IMR-90 (cell line): Measurements from ENCODE around the gene DEFB129. TPM values are rescaled to one million over a fixed set of nuclear protein-coding genes. Genes with fewer than 3 reads are reported as not detected.

Experiments
- ATAC-seq: fragments of 200-7000 bp; cut with Tn5 transposase; 2 replicates; pipeline ENCODE4 v1.9.1; 2020; ENCODE audit warnings: low read depth, mild to moderate bottlenecking, moderate library complexity
- BruUV-seq: library from RNA; stranded (reverse); fragments of 400-500 nt; replicated peaks from 2 replicates; lab custom pipeline; 2021; lab: Mats Ljungman, UMichigan
- CTCF ChIA-PET: fragments of 300-600 bp; formaldehyde crosslinking; extraction: SDS; loops from one replicate; lab custom pipeline; 2021; ENCODE audit warnings: antibody characterized with exemption; lab: Yijun Ruan, JAX
- POLR2A ChIA-PET: fragments of 300-600 bp; sonication (Branson Sonifier 250); formaldehyde crosslinking; loops from one replicate; lab custom pipeline; 2022; ENCODE audit warnings: antibody characterized with exemption; ENCODE audit not compliant: unreplicated experiment; lab: Charles Lee
- DNase-seq: peaks from one replicate; pipeline ENCODE4 v3.0.0; 2013
- H2AFZ ChIP-seq: replicated peaks from 2 replicates; pipeline ENCODE3; 2013; ENCODE audit warnings: low read length, mild to moderate bottlenecking; ENCODE audit not compliant: poor library complexity
- H2AK5ac ChIP-seq: 2 replicates; pipeline ENCODE4 v1.6.1; 2013; ENCODE audit warnings: low read depth, low read length, inconsistent platforms
- H2AK9ac ChIP-seq: replicated peaks from 2 replicates; pipeline ENCODE3; 2013; ENCODE audit warnings: mild to moderate bottlenecking, low read depth, low read length, moderate library complexity; ENCODE audit not compliant: poor library complexity
- H2BK120ac ChIP-seq: 2 replicates; pipeline ENCODE4 v1.6.1; 2013; ENCODE audit warnings: low read depth, low read length, inconsistent platforms
- H2BK15ac ChIP-seq: 3 replicates; pipeline ENCODE4 v1.6.1; 2013; ENCODE audit warnings: low read depth, low read length, inconsistent platforms
- H2BK20ac ChIP-seq: 2 replicates; pipeline ENCODE4 v1.6.1; 2013; ENCODE audit warnings: low read depth, mild to moderate bottlenecking, inconsistent platforms, low read length, moderate library complexity
- H2BK5ac ChIP-seq: 2 replicates; pipeline ENCODE4 v1.6.1; 2013; ENCODE audit warnings: mild to moderate bottlenecking, low read depth, low read length, inconsistent platforms; ENCODE audit not compliant: poor library complexity, severe bottlenecking
- H3K14ac ChIP-seq: replicated peaks from 2 replicates; pipeline ENCODE4 v1.6.1; 2013; ENCODE audit warnings: low read depth, low read length, inconsistent platforms
- H3K18ac ChIP-seq: 2 replicates; pipeline ENCODE4 v1.6.1; 2013; ENCODE audit warnings: low read depth, low read length, control low read depth
- H3K23ac ChIP-seq: 2 replicates; pipeline ENCODE4 v1.6.1; 2013; ENCODE audit warnings: low read depth, low read length, inconsistent platforms
- H3K27ac ChIP-seq: 2 replicates; pipeline ENCODE4 v1.5.1; 2013; ENCODE audit warnings: mild to moderate bottlenecking, control low read depth, low read length; ENCODE audit not compliant: insufficient read depth
- H3K27me3 ChIP-seq: 2 replicates; pipeline ENCODE4 v1.6.1; 2013; ENCODE audit warnings: low read length; ENCODE audit not compliant: control insufficient read depth, insufficient read depth
- H3K36me3 ChIP-seq: 2 replicates; pipeline ENCODE4 v1.6.1; 2013; ENCODE audit warnings: low read length, mixed read lengths; ENCODE audit not compliant: control insufficient read depth, insufficient read depth
- H3K4ac ChIP-seq: 2 replicates; pipeline ENCODE4 v1.6.1; 2013; ENCODE audit warnings: low read depth, low read length, inconsistent platforms
- H3K4me1 ChIP-seq: 2 replicates; pipeline ENCODE4 v1.6.1; 2013; ENCODE audit warnings: low read length, mixed read lengths; ENCODE audit not compliant: control insufficient read depth, insufficient read depth
- H3K4me2 ChIP-seq: 2 replicates; pipeline ENCODE4 v1.6.1; 2013; ENCODE audit warnings: low read depth, mild to moderate bottlenecking, control low read depth, low read length, moderate library complexity
- H3K4me3 ChIP-seq: 2 replicates; pipeline ENCODE4 v1.5.1; 2013; ENCODE audit warnings: low read depth, mild to moderate bottlenecking, control low read depth, low read length, moderate library complexity; ENCODE audit not compliant: insufficient read depth
- H3K56ac ChIP-seq: 2 replicates; pipeline ENCODE4 v1.6.1; 2013; ENCODE audit warnings: low read length, inconsistent platforms; ENCODE audit not compliant: insufficient read depth; ENCODE audit errors: extremely low read depth
- H3K79me1 ChIP-seq, 2 experiments: 2 replicates each; pipeline ENCODE4 v1.6.1; 2013; ENCODE audit warnings: low read length in 2 of 2, inconsistent platforms in 1 of 2, low read depth in 1 of 2
- H3K9ac ChIP-seq: 2 replicates; pipeline ENCODE4 v1.6.1; 2013; ENCODE audit warnings: low read depth, low read length, control low read depth
- H3K9me1 ChIP-seq: 2 replicates; pipeline ENCODE4 v1.6.1; 2013; ENCODE audit warnings: low read length, inconsistent platforms; ENCODE audit not compliant: insufficient read depth
- H3K9me3 ChIP-seq: 2 replicates; pipeline ENCODE4 v1.6.1; 2013; ENCODE audit warnings: low read length; ENCODE audit not compliant: control insufficient read depth, insufficient read depth
- H4K20me1 ChIP-seq: 2 replicates; pipeline ENCODE4 v1.6.1; 2013; ENCODE audit warnings: low read length, inconsistent platforms; ENCODE audit not compliant: insufficient read depth
- H4K5ac ChIP-seq: 2 replicates; pipeline ENCODE4 v1.6.1; 2013; ENCODE audit warnings: mild to moderate bottlenecking, low read depth, low read length, control low read depth
- H4K8ac ChIP-seq, 2 experiments: 2 replicates each; pipeline ENCODE4 v1.6.1; 2013; ENCODE audit warnings: low read depth in 2 of 2, low read length in 2 of 2, control low read depth in 1 of 2, inconsistent platforms in 1 of 2
- H4K91ac ChIP-seq: 2 replicates; pipeline ENCODE4 v1.6.1; 2013; ENCODE audit warnings: low read depth, low read length, inconsistent platforms; ENCODE audit not compliant: insufficient read depth
- FOS ChIP-seq: fragments of 150-350 bp; IDR thresholded peaks from 2 replicates; pipeline ENCODE4 v1.6.1; 2016; ENCODE audit warnings: low read depth, low read length
- MAZ ChIP-seq: IDR thresholded peaks from 2 replicates; pipeline ENCODE4 v1.6.1; 2012; ENCODE audit warnings: low read depth, mild to moderate bottlenecking, low read length, improper control_type of control experiment, moderate library complexity, borderline replicate concordance
- MXI1 ChIP-seq: IDR thresholded peaks from 2 replicates; pipeline ENCODE4 v1.6.1; 2012; ENCODE audit warnings: low read depth, mild to moderate bottlenecking, low read length, moderate library complexity, borderline replicate concordance
- RAD21 ChIP-seq: IDR thresholded peaks from 2 replicates; pipeline ENCODE4 v1.6.1; 2012; ENCODE audit warnings: low read length, improper control_type of control experiment
- RCOR1 ChIP-seq: IDR thresholded peaks from 2 replicates; pipeline ENCODE4 v1.6.1; 2012; ENCODE audit warnings: mild to moderate bottlenecking, low read length, improper control_type of control experiment; ENCODE audit not compliant: insufficient replicate concordance
- RFX5 ChIP-seq: IDR thresholded peaks from 2 replicates; pipeline ENCODE4 v1.8.0; 2012; ENCODE audit warnings: low read depth, mild to moderate bottlenecking, low read length, moderate library complexity
- WGBS, 2 experiments: methylation state at CpG; one replicate each; pipeline versions ENCODE4 v1.1.5 to v1.1.7; 2013; ENCODE audit warnings: missing lambda C conversion rate in 2 of 2; ENCODE audit not compliant: insufficient read length in 1 of 2; ENCODE audit errors: extremely low coverage in 2 of 2; 5-methylcytosine and 5-hydroxymethylcytosine counted together
- dilution Hi-C: fragments of 300-500 bp; cut with HindIII; formaldehyde crosslinking; loops from one replicate; pipeline ENCODE4 v1.14.3; 2018; ENCODE audit warnings: low sequenced_read_pairs; ENCODE audit not compliant: unreplicated experiment
- in situ Hi-C: fragments of 300-500 bp; cut with MboI; formaldehyde crosslinking; loops from 3 replicates; pipeline ENCODE4 v1.14.3; 2019; ENCODE audit warnings: low sequenced_read_pairs, inconsistent platforms, mixed read lengths
- intact Hi-C: fragments of 100-400 bp; cut with micrococcal nuclease; formaldehyde crosslinking; loops from 2 replicates; pipeline ENCODE4 v1.10.0; 2022
- polyA plus RNA-seq, 3 experiments: library from polyadenylated mRNA; depleted of rRNA; stranded (reverse); fragments of >200 nt; gene quantifications; 2 replicates each; pipeline ENCODE4 v1.2.3, GENCODE V29; 2012; ENCODE audit warnings: low replicate concordance in 1 of 3
- total RNA-seq: library from RNA; depleted of rRNA; stranded (reverse); fragments of >200 nt; gene quantifications from 2 replicates; pipeline ENCODE4 v1.2.3, GENCODE V29; 2012
- TF ChIP-seq, protein P1 (sequence below): conservative IDR thresholded peaks from 2 replicates; pipeline ENCODE4 v1.5.1; 2012; ENCODE audit warnings: mild to moderate bottlenecking, low read depth, low read length, improper control_type of control experiment

Gene DEFB129
- total and polyA plus RNA-seq, 2 of the 4 experiments (the other 2 are of a cell fraction) = not detected

DNA sequence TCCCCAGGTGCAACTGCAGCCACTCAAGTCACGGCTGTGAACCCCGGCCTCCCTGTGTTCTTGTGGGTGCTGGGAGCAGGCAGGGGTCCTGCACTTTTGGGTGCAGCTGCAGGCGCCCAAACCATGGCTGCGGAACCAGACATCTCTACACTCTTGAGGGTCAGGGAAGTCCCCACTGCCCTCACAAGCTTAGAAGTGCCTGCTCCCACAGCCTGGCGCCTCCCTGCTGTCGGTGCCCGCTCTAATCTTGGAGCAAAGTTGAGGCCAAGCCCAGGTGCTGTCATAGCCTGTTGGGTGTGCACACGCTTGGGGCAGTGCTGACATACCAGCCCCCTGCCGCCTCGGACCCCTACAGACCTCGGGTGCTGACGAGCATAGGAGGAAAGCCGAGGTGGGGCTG lies 36.6 kb downstream of the DEFB129 start:
- ChIA-PET CTCF (interaction anchor here (0.5 kb wide), 1 partner anchor 358 kb away, joined by 4 read pairs; no protein-coding TSS in a partner anchor), POLR2A (no interaction called here)
- Histone ChIP-seq H3K14ac (no peak overlapping the region), H2BK20ac (no peak overlapping the region), H2AFZ (peak overlapping the region; percentile 23), H4K20me1 (no peaks in the 10 kb centered on the region), H3K9ac (no peak overlapping the region), H3K18ac (no peak overlapping the region), H4K91ac (no peak overlapping the region), H3K27me3 (peaks cover 10% of the 10 kb centered on the region; the same call in 1 of the 2 replicates), H2BK5ac (no peak overlapping the region), H3K4ac (no peak overlapping the region), H3K9me1 (no peaks in the 10 kb centered on the region; the same call in 1 of the 2 replicates), H3K9me3 (no peaks in the 10 kb centered on the region), H3K4me3 (no peak overlapping the region), H2BK120ac (no peak overlapping the region), H3K79me1 (no peaks in the 10 kb centered on the region), H2BK15ac (no peak overlapping the region), H3K56ac (no peak overlapping the region), H3K27ac (no peak overlapping the region), H2AK9ac (peak overlapping the region; percentile 50), H2AK5ac (no peak overlapping the region), H3K36me3 (no peaks in the 10 kb centered on the region), H3K4me2 (no peak overlapping the region), H3K4me1 (no peaks in the 10 kb centered on the region), H3K23ac (no peak overlapping the region), H4K8ac (no peak overlapping the region), H4K5ac (no peak overlapping the region)
- DNase-seq = no peak
- dilution Hi-C loops = no loop called here
- in situ Hi-C loops = no loop called here
- no peak for ATAC-seq
- WGBS, 2 experiments = 60% methylated on average over 1 of the region's 13 CpGs; no CpG with 5 or more reads in 1 of the 2 experiments
- no TSS peak for BruUV-seq
- intact Hi-C loops = no loop called here
- TF ChIP-seq RFX5 (no peak), MAZ (no peak), RAD21 (no peak), RCOR1 (no peak), MXI1 (no peak), FOS (no peak)
- TF ChIP-seq, protein P1, sequence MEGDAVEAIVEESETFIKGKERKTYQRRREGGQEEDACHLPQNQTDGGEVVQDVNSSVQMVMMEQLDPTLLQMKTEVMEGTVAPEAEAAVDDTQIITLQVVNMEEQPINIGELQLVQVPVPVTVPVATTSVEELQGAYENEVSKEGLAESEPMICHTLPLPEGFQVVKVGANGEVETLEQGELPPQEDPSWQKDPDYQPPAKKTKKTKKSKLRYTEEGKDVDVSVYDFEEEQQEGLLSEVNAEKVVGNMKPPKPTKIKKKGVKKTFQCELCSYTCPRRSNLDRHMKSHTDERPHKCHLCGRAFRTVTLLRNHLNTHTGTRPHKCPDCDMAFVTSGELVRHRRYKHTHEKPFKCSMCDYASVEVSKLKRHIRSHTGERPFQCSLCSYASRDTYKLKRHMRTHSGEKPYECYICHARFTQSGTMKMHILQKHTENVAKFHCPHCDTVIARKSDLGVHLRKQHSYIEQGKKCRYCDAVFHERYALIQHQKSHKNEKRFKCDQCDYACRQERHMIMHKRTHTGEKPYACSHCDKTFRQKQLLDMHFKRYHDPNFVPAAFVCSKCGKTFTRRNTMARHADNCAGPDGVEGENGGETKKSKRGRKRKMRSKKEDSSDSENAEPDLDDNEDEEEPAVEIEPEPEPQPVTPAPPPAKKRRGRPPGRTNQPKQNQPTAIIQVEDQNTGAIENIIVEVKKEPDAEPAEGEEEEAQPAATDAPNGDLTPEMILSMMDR = no peak
